HCT116 (cell line): ENCODE data around the gene PROX1.

Experiments
- CEBPB ChIP-seq: IDR thresholded peaks from 2 replicates; pipeline ENCODE4 v1.6.1; 2012; ENCODE audit warnings: low read depth
- CTCF ChIP-seq, 3 experiments: fragments of 200-600 bp in 1 of 3; sonication (generic) in 1 of 3; IDR thresholded peaks in 2 of 3; conservative IDR thresholded peaks in 1 of 3; 2 replicates each; pipeline ENCODE4 v1.5.1; 2012 to 2017; ENCODE audit warnings: low read depth in 2 of 3, low read length in 2 of 3, antibody characterized with exemption in 1 of 3, borderline replicate concordance in 1 of 3, control low read depth in 1 of 3, mild to moderate bottlenecking in 1 of 3, mixed read lengths in 1 of 3, mixed run types in 1 of 3, moderate library complexity in 1 of 3; ENCODE audit not compliant: insufficient read depth in 1 of 3
- EZH2 ChIP-seq: fragments of 200-600 bp; sonication (generic); IDR thresholded peaks from 2 replicates; pipeline ENCODE4 v1.6.1; 2017; ENCODE audit warnings: antibody characterized with exemption, mixed run types
- EZH2phosphoT487 ChIP-seq: fragments of 200-600 bp; IDR thresholded peaks from 2 replicates; pipeline ENCODE4 v1.6.1; 2018; ENCODE audit warnings: antibody characterized with exemption, borderline replicate concordance
- JUND ChIP-seq: IDR thresholded peaks from 2 replicates; pipeline ENCODE4 v1.6.1; 2012
- POLR2A ChIP-seq: IDR thresholded peaks from 2 replicates; pipeline ENCODE4 v1.7.0; 2011; ENCODE audit warnings: borderline replicate concordance; ENCODE audit not compliant: insufficient read depth, insufficient read length; ENCODE audit errors: extremely low read depth
- POLR2AphosphoS5 ChIP-seq: IDR thresholded peaks from 2 replicates; pipeline ENCODE4 v1.6.1; 2011; ENCODE audit warnings: mild to moderate bottlenecking, low read depth, low read length, moderate library complexity
- TCF7L2 ChIP-seq: IDR thresholded peaks from 2 replicates; pipeline ENCODE4 v1.7.0; 2011; ENCODE audit warnings: borderline replicate concordance, inconsistent platforms; ENCODE audit not compliant: insufficient read depth, insufficient read length; ENCODE audit errors: extremely low read depth
- YY1 ChIP-seq: IDR thresholded peaks from 2 replicates; pipeline ENCODE4 v1.6.1; 2011; ENCODE audit warnings: low read length, low read depth, moderate library complexity, mild to moderate bottlenecking; ENCODE audit not compliant: insufficient replicate concordance; ENCODE audit errors: extremely low read depth
- ZNF274 ChIP-seq: fragments of 200-500 bp; sonication (Bioruptor generic); IDR thresholded peaks from 2 replicates; pipeline ENCODE4 v1.6.1; 2014; ENCODE audit warnings: mild to moderate bottlenecking, low read depth, low read length, inconsistent platforms
- TF ChIP-seq, protein P1 (sequence below): IDR thresholded peaks from 2 replicates; pipeline ENCODE4 v1.6.1; 2011; ENCODE audit warnings: mild to moderate bottlenecking, low read length, moderate library complexity; ENCODE audit not compliant: insufficient replicate concordance; ENCODE audit errors: extremely low read depth
- TF ChIP-seq, protein P2 (sequence below): IDR thresholded peaks from 2 replicates; pipeline ENCODE4 v1.6.1; 2012; ENCODE audit warnings: low read depth

DNA sequence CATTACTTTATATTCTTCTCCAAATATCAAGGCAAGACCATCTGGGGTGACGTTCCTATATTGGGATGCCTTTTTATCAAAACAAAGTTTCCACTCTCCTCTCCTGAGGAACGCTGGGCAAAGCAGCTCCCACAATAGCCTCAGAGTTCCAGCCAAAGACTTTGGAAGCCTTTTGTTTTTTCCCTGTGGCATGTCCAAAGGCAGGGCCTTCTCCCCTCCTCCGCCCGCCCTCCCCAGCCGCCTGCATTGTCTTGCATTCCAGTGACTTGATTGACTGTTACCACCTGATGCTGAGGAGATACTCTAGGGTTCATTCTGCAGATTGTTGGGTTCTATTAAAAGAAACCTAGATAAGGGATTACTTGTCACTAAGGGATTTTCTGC, 43.5 kb downstream of the PROX1 start:
- TF ChIP-seq CTCF (IDR thresholded peaks at IDR 0.05 in 2 of 3, conservative IDR thresholded peaks at IDR 0.05 in 1 of 3; ENCODE audit: borderline replicate concordance in 1 of 3, insufficient read depth in 1 of 3, low read depth in 2 of 3, low read length in 2 of 3): no peak
- TF ChIP-seq POLR2A: no peak
- no peak for TF ChIP-seq ZNF274
- no peak for TF ChIP-seq EZH2
- TF ChIP-seq POLR2AphosphoS5: no peak
- TF ChIP-seq, protein P1, sequence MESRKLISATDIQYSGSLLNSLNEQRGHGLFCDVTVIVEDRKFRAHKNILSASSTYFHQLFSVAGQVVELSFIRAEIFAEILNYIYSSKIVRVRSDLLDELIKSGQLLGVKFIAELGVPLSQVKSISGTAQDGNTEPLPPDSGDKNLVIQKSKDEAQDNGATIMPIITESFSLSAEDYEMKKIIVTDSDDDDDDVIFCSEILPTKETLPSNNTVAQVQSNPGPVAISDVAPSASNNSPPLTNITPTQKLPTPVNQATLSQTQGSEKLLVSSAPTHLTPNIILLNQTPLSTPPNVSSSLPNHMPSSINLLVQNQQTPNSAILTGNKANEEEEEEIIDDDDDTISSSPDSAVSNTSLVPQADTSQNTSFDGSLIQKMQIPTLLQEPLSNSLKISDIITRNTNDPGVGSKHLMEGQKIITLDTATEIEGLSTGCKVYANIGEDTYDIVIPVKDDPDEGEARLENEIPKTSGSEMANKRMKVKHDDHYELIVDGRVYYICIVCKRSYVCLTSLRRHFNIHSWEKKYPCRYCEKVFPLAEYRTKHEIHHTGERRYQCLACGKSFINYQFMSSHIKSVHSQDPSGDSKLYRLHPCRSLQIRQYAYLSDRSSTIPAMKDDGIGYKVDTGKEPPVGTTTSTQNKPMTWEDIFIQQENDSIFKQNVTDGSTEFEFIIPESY: no peak
- TF ChIP-seq CEBPB: no peak
- TF ChIP-seq, protein P2, sequence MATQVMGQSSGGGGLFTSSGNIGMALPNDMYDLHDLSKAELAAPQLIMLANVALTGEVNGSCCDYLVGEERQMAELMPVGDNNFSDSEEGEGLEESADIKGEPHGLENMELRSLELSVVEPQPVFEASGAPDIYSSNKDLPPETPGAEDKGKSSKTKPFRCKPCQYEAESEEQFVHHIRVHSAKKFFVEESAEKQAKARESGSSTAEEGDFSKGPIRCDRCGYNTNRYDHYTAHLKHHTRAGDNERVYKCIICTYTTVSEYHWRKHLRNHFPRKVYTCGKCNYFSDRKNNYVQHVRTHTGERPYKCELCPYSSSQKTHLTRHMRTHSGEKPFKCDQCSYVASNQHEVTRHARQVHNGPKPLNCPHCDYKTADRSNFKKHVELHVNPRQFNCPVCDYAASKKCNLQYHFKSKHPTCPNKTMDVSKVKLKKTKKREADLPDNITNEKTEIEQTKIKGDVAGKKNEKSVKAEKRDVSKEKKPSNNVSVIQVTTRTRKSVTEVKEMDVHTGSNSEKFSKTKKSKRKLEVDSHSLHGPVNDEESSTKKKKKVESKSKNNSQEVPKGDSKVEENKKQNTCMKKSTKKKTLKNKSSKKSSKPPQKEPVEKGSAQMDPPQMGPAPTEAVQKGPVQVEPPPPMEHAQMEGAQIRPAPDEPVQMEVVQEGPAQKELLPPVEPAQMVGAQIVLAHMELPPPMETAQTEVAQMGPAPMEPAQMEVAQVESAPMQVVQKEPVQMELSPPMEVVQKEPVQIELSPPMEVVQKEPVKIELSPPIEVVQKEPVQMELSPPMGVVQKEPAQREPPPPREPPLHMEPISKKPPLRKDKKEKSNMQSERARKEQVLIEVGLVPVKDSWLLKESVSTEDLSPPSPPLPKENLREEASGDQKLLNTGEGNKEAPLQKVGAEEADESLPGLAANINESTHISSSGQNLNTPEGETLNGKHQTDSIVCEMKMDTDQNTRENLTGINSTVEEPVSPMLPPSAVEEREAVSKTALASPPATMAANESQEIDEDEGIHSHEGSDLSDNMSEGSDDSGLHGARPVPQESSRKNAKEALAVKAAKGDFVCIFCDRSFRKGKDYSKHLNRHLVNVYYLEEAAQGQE: no peak
- no peak for TF ChIP-seq JUND
- TF ChIP-seq YY1: no peak
- no peak for TF ChIP-seq EZH2phosphoT487
- TF ChIP-seq TCF7L2: no peak
